AG09319 (cell line): ENCODE data around the gene DOCK1.

Experiments used
- DNase-seq: peaks from one replicate; pipeline ENCODE4 v3.0.0-alpha.2; 2010; ENCODE audit warnings: low read depth; ENCODE audit errors: extremely low read depth
- TF ChIP-seq, protein P1 (sequence below): IDR thresholded peaks from 2 replicates; pipeline ENCODE4 v1.5.1; 2011; ENCODE audit warnings: low read depth, mild to moderate bottlenecking, inconsistent platforms, low read length, moderate library complexity

Gene DOCK1

DNA sequence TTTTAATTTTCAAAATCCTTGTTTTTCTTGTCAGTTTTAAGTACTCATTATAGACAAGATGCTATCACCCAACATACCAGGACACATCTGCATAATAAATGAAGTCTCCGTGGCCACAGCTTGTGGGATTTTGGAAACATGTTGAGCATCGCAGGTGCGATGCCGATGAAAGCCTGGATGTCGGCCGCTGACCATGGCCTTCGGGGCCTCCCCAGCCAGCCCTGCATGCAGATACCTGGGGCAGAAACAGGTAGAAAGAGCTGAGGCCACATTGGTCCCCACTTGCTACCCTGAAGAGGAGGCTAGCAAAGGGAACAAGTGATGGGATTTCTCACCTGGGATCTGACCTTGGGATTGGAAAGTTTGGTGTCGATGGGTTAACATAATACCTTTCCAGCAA is 123.8 kb downstream of the DOCK1 start:
- DNase-seq: no peak
- TF ChIP-seq, protein P1, sequence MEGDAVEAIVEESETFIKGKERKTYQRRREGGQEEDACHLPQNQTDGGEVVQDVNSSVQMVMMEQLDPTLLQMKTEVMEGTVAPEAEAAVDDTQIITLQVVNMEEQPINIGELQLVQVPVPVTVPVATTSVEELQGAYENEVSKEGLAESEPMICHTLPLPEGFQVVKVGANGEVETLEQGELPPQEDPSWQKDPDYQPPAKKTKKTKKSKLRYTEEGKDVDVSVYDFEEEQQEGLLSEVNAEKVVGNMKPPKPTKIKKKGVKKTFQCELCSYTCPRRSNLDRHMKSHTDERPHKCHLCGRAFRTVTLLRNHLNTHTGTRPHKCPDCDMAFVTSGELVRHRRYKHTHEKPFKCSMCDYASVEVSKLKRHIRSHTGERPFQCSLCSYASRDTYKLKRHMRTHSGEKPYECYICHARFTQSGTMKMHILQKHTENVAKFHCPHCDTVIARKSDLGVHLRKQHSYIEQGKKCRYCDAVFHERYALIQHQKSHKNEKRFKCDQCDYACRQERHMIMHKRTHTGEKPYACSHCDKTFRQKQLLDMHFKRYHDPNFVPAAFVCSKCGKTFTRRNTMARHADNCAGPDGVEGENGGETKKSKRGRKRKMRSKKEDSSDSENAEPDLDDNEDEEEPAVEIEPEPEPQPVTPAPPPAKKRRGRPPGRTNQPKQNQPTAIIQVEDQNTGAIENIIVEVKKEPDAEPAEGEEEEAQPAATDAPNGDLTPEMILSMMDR: no peak

DNA sequence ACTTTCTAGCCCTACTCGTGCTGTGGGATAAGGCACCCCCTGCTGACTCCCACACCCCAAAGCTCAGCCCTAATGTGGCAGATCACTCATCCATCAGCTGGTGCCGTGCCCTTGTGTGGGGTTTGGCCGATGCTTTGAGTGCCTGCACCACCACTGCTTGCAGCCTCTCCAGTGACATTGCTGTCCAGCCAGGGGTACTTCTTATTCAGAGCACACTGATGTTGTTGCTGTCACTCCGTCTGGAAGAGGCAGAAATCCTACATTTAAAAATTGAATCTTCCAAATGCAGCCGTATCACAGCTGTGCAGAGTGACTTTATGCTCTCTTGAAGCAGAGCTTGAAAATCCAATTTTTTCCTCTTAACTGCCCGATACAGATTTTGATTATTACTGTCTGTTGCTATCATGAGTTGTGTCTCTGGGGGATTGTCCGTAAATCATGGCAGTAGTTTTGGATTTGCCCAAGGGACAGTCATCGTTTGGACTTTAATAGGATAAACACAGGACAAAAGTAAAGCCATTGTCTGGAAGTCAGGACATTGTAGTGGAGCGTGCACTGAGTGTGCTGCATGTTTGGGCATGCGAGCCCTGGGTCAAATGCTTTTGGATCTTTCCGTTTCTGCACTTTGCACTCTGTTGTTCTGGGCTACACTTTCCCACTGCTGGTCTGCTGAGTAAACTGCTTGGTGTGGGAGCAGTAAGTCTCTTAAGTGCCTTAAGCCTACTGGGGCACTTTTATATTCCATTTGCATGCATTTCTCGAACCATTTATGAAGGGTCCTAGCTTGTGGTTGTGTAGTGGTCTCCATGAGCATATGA is 128.2 kb downstream of the DOCK1 start:
- no peak for DNase-seq
- TF ChIP-seq, protein P1: no peak

DNA sequence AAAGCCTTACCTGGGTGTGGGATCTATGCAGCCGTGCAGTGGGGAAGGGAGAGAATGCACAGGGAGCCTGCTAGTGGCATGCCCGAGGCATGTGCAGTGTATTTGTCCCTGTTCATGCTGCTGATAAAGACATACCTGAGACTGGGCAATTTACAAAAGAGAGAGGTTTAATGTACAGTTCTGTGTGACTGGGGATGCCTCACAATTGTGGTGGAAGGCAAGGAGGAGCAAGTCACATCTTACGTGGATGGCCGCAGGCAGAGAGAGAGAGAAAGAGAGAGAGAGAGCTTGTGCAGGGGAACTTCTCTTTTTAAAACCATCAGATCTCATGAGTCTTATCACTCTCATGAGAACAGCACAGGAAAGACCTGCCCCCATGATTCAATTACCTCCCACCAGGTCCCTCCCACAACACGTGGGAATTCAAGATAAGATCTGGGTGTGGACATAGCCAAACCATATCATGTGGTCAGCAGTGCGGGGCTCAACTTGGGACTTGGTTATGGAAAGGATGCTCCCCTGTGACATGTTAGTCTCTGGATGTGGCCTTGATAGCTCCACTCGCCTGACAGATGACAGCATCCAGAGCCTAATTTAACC is 128.9 kb downstream of the DOCK1 start:
- TF ChIP-seq, protein P1: no peak
- no peak for DNase-seq

DNA sequence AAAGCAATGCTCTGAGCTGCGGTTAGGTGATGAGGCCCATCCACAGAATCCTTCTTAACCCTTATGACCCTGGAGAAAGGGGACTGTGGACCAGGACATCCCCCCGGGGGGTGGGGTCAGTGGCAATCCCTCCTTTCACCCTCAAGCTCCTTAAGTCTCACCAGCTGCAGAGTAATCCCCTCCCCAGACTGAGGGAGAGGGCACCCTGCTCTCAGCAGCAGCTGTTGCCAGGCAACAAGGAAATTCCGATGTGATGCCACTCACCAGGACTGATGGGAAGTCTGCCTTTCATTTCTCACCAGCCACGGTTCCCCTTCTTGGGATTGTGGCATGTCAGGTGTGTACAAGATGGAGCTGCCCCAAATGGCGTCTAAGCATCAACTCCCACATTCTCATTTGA is 129.6 kb downstream of the DOCK1 start:
- no peak for DNase-seq
- TF ChIP-seq, protein P1: no peak

DNA sequence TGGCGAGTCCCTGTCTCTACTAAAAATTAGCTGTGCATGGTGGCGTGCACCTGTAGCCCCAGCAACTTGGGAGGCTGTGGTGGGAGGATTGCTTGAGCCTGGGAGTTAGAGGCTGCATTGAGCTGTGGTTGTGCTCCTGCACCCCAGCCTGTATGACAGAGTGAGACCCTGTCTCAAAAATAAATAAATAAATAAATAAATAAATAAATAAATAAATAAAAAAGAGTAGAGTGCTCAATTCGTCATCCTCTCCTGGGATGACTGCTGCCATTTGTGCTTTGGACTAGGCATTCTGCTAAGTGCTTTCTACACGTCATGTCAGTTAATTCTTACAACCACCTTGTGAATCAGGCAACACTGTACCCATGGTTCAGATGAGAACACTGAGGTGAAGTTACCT is 130.6 kb downstream of the DOCK1 start:
- TF ChIP-seq, protein P1: no peak
- DNase-seq: no peak

DNA sequence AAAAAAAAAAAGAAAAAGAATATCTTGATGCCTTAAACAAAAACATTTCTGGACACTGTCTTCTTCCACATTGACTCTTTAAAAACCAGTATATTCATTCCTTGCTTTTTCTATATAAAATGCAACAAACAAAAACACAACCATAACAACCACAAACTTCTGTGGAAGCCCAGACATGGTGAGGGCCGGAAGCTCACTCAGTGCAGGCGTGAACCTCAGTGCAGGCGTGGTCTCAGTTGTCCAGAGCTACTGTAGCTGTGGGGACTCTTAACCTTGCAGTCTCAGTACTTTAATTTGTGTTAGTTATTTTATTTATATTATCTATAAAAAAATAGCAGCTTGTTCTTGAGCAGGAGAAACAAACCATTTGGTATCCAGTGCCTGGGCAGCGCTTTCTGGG is 131.8 kb downstream of the DOCK1 start:
- TF ChIP-seq, protein P1: no peak
- DNase-seq: no peak

DNA sequence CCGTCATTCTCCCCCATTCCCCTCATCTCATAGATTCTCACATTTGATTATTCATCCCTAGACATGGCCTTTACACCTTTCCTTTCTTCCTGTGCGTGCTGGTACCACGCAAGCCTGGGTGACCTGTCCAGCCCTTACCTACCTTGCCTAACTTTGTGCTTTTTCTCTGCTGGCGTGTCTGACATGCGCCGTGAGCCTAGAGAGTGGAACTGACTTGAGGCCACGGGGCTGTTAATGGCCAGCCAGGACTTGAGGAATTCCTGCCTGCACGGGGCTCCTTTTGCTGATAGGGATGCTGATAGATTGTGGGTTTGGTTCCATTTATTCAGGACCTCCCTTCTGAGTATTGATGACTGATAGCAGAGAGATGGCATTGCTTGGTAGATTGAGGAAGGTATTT is 134.2 kb downstream of the DOCK1 start:
- TF ChIP-seq, protein P1: no peak
- DNase-seq: no peak
